ENCODE results near the gene STK17A. TPM values are rescaled to one million over a fixed set of nuclear protein-coding genes. Genes with fewer than 3 reads are reported as not detected.

The STK17A gene
- 124 and 125 TPM in 2 replicates for total RNA-seq

GRCh38 chr7:43582503-43583423 is at the start of gene STK17A:
Gene STK17A, plus strand, starts transcription at chr7:43583108. Its CDS starts 136 bp downstream, at chr7:43583244.

Other genes with a start within 250 kb of the STK17A start
- gene COA1, start 146.4 kb downstream of the STK17A start, total RNA-seq = 35.4 and 35.8 TPM in 2 replicates
- gene BLVRA, start 175.6 kb downstream of the STK17A start, total RNA-seq = 35.6 and 35.8 TPM in 2 replicates

Data from aortic smooth muscle cell (primary cell).